ES-I3 (cell line): ENCODE measurements around the gene MTSS2.

Experiments used
- H3K36me3 ChIP-seq: 2 replicates; pipeline ENCODE4 v1.6.1; 2013; ENCODE audit warnings: mild to moderate bottlenecking, low read length, control low read depth, moderate library complexity; ENCODE audit not compliant: insufficient read depth
- H3K4me1 ChIP-seq: 2 replicates; pipeline ENCODE4 v1.6.1; 2013; ENCODE audit warnings: mild to moderate bottlenecking, control low read depth, low read length; ENCODE audit not compliant: insufficient read depth
- H3K9ac ChIP-seq: 2 replicates; pipeline ENCODE4 v1.6.1; 2013; ENCODE audit warnings: low read depth, mild to moderate bottlenecking, low read length, moderate library complexity
- H3K9me3 ChIP-seq: 2 replicates; pipeline ENCODE4 v1.6.1; 2013; ENCODE audit warnings: mild to moderate bottlenecking, low read length, moderate library complexity; ENCODE audit not compliant: control insufficient read depth, insufficient read depth

The MTSS2 gene

DNA sequence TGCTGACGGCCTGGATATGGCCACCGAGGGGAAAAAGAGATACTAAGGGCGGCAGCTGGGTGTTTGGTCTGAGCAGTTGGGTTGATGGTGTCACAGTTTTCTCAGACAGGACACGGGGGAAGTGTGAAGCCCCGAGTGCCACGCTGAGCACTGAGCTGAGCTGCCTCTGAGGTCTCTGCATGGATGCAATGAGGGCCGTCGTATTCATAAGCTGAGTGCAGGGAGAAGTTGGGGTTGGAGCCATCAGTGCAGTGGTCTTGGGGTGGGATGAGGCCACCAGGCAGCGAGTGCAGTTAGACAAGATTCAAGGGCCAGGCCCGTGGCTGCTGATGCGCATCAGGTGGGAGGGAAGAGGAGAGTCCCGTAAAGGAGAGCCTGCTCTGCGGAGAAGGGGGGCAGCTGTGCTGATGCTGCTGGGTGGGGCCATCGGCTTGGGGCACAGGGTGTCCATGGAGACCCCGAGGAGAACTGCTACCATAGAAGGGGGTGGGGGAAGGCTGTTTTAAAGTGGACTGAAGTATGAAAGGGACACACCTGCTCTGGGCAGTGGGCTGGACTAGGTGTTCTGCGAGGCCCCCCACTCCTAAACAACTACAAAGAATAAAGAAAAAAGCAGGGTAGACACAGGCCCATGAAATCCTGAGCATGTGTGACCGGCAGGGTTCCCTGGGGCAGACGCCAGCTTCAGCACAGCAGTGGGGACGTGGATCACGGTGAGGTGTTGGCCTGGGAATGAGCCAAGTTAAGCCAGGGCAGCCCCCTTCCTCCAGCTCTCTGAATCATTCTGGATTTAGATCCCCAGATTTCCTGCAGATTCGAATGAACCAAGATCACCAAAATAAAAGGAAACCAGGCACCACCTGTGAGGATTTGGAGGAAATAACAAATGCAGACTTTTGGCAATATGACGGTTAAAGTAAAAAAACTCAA is 19.8 kb downstream of the MTSS2 start:
- Histone ChIP-seq H3K9ac (no peak overlapping the region), H3K4me1 (no peaks in the 10 kb centered on the region; the same call in 1 of the 2 replicates), H3K36me3 (peaks cover 20% of the 10 kb centered on the region), H3K9me3 (peaks cover 4% of the 10 kb centered on the region; the same call in 1 of the 2 replicates)

DNA sequence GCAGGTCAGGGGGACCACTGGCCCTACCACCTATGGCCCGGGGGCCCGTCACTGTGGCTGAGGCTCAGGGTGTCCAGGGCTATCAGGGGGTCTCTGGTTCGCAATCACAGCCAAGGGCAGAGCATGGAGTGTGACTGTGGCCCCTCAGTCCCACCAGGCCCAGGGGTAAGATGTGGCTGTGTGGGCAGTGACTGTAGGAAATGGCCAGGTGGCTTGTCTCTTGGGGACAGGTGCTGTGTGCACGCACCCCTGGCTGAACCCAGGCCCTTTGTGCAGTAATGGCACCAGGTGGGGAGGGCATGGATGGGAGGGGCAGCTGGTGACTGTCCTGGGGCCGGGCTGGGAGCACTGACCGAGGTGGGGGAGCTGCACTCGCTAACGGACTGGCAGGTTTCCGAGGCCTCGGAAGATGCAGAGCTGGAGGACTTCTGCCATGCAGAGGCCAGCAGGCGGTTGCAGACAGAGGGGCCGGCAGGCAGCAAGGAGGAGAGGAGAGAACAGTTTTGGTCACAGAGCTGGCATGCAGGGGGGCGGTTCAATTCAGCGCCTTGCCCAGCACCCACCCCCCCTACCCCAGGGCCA is 20.6 kb downstream of the MTSS2 start:
- H3K4me1 ChIP-seq: no peaks in the 10 kb centered on the region; the same call in 1 of the 2 replicates
- peaks cover 18% of the 10 kb centered on the region for H3K36me3 ChIP-seq
- peaks cover 4% of the 10 kb centered on the region; the same call in 1 of the 2 replicates for H3K9me3 ChIP-seq
- no peak overlapping the region for H3K9ac ChIP-seq

DNA sequence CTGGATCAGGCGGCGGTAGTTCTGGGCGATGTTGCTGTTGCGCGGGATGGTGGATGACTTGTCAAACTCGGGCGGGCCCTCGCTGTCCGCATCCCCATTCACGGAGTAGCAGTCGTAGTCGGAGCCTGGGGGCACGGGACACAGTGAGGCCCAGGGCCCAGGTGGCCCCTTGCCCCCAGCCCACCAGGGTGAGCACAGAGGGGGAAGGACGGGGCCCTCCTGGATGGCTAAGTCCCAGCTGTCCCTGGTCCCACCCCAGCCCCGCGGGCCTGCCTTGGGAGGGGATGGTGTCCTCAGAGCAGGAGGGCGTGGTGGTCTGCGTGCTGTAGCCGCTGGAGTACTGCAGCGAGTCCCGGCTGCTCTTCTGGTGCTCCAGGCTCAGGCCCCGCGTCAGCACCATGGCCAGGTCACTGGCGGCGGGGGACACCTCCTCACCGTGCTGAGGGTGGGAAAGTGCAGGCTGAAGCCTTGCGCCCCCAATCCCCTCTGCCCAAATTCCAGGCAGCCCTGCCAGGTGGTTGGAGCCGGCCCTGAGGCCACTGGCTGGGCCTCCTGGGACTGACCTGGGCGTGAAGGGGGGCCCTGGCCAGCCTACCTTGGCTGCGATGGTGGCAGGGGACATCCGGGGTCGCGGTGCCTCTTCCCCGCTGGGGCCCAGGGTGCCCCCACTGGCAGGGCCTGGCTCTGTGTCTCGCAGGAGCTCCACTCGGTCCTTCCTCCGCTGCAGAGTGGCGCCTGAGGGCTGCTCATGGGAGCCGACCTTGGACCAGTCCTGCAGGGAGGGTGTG is 21.3 kb downstream of the MTSS2 start:
- Histone ChIP-seq H3K9ac (no peak overlapping the region), H3K36me3 (peaks cover 17% of the 10 kb centered on the region), H3K4me1 (no peaks in the 10 kb centered on the region; the same call in 1 of the 2 replicates), H3K9me3 (peaks cover 4% of the 10 kb centered on the region; the same call in 1 of the 2 replicates)

DNA sequence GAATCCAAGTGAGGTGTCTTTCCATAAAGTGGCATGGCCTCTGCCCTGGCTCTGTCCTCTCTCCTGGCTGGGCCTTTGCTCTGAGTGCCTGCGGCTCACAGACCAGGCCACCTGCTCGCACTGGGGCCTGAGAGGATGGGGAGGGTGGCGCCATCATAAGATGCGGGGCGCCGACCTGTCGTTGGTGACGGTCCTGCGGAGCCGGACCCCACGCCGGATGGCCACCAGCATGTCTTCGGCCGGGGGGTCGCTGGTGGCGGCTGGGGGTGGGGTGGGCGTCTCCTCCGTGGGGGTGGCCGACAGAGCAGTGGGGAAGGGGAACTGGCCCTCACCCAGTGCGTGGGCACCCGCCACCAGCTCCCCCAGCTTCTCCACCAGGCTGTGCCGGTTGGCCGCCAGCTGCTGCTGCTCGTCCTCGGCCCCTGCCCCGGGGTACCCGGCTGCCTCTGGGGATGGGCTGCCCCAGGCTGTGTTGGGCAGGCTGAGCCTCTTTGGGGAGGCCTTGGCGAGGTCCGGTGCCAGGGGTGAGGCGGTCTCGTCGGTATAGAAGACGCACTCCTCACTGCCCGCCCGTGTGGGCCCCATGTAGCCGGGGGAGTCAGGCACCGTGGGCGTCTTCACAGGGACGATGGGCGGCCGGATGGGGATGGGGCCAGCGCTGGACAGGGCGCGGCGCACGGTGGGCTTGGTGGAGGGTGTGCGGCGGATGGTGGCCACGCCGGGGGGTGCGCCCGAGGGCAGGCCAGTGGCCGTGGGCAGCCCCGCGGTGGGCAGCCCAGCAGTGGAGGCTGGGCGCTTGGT is 22.1 kb downstream of the MTSS2 start:
- no peaks in the 10 kb centered on the region; the same call in 1 of the 2 replicates for H3K4me1 ChIP-seq
- H3K9ac ChIP-seq: no peak overlapping the region
- peaks cover 17% of the 10 kb centered on the region for H3K36me3 ChIP-seq
- H3K9me3 ChIP-seq: peaks cover 4% of the 10 kb centered on the region; the same call in 1 of the 2 replicates

DNA sequence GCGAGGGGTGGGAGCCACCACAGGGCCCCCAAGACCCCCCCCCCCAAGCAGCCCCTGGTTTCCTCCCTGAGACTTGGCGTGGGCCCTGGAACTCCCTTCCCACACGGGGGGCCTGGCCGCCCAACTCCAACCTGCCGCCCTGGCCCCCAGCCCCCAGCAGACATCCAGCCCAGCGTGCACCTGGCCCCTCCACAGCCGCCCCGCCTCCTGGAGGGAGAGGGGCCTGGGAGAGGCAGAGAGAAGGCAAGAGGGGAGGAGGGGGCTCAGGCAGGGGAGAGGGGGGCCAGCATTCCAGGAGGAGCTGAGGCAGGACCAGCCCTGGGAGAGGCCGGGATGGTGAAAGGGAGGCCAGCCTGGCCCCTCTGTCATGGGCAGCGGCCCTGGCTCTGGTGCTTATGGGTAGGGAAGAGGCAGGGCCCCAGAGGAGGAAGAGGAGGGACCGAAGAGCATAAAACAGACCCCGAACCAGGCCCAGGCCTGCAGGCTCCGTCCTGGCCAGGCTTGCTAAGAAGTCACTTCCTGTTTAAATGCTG is 22.8 kb downstream of the MTSS2 start:
- H3K36me3 ChIP-seq: peaks cover 11% of the 10 kb centered on the region
- no peaks in the 10 kb centered on the region; the same call in 1 of the 2 replicates for H3K4me1 ChIP-seq
- H3K9ac ChIP-seq: no peak overlapping the region
- H3K9me3 ChIP-seq: no peaks in the 10 kb centered on the region

DNA sequence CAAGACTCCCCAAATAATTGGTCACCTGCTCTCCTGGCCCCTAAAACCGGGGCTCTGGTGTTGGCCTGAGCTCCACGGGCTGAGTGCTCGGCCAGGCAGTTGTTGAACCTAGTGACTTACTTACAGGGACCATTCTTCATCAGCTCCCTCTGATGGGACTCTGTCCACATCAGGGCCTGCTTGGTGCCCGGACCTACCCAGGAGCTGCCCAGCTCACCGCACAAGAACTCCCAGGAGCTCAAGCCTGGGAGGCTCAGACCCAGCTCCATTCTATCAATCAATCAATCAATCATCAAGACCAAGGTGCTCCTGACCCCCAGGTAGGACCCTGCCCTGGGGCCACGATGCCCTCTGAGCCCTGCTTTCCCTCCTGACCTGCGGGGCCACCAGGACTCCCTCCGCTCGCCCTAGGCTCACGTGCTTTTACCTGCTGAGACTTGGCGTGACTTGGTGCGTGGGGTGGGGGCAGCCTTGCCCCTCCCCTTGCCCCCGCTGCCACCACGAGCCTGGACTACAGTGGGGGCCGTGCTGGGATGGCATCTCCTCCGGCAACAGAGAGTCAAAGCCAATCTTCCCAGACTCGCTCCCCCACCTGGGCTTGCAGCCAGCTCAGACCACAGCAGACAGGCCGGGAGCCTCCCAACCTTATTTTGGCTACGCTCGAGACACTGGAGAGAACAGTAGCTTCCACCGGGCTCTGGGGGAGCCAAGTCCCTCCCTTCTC is 23.8 kb downstream of the MTSS2 start:
- Histone ChIP-seq H3K4me1 (no peaks in the 10 kb centered on the region; the same call in 1 of the 2 replicates), H3K9ac (no peak overlapping the region), H3K36me3 (peaks cover 10% of the 10 kb centered on the region), H3K9me3 (no peaks in the 10 kb centered on the region)

DNA sequence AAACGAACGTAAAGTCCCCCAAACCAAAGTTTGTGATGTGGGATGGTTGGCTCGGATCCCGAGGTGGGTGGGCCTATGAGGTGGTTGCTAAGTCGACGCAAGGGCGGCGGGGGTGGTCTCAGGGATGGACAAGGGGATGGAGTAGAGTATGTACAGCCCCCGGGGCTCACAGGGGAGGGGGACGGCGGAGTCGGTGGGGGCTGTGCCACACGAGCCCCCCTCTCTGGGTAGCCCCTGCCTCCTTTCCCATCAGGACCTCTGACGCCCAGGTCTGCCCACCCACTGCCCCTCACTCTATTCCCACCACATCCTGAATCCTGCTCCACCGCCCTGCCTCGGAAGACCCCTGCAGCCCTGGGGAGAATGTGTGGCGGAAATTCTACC is 24.3 kb downstream of the MTSS2 start:
- Histone ChIP-seq H3K36me3 (peaks cover 6% of the 10 kb centered on the region), H3K9ac (no peak overlapping the region), H3K9me3 (no peaks in the 10 kb centered on the region), H3K4me1 (no peaks in the 10 kb centered on the region; the same call in 1 of the 2 replicates)

DNA sequence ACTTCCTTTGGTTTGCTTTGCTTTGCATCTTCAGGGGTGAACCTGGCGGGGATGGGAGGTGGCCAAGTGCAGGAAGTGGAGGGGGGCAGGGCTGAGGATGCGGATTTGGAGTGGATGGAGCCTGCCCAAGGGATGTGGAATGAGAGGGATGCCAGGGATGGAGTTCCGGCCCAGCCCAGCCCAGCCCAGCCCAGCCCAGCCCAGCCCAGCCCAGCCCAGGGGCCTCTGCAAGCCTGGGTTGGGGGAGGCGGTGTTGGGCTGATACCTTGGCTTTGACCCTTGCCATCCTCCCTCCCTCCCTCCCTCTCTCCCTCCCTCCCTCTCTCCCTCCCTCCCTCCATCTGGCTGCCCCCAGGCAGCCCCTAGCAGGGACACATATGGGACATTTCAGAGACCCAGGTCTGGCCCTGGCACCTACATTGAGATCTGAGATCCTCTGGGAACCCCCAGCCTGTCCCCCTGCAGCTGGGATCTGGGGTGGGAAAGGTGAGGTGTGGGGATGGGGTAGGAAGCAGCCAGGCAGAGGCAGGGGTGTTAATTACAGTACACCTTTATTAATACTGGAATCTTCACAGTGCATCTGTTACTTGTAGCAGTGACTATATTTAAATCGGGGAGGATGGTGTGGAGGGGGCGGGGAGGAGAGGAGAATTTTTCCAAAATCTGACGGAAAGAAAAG is 25.0 kb downstream of the MTSS2 start:
- no peaks in the 10 kb centered on the region; the same call in 1 of the 2 replicates for H3K4me1 ChIP-seq
- no peak overlapping the region for H3K9ac ChIP-seq
- no peaks in the 10 kb centered on the region for H3K9me3 ChIP-seq
- no peaks in the 10 kb centered on the region; the same call in 1 of the 2 replicates for H3K36me3 ChIP-seq

DNA sequence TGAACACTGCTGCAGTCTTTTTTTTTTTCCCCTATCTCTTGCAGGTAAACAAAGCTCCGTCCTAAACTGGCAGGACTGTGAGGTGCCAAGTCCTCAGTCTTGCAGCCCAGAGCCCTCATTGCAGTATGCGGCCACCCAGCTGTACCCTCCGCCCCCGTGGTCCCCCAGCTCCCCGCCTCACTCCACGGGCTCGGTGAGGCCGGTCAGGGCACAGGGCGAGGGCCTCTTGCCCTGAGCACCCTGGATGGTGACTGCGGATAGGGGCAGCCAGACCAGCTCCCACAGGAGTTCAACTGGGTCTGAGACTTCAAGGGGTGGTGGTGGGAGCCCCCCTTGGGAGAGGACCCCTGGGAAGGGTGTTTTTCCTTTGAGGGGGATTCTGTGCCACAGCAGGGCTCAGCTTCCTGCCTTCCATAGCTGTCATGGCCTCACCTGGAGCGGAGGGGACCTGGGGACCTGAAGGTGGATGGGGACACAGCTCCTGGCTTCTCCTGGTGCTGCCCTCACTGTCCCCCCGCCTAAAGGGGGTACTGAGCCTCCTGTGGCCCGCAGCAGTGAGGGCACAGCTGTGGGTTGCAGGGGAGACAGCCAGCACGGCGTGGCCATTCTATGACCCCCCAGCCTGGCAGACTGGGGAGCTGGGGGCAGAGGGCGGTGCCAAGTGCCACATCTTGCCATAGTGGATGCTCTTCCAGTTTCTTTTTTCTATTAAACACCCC is 25.7 kb downstream of the MTSS2 start:
- Histone ChIP-seq H3K9ac (no peak overlapping the region), H3K4me1 (no peaks in the 10 kb centered on the region; the same call in 1 of the 2 replicates), H3K9me3 (no peaks in the 10 kb centered on the region), H3K36me3 (no peaks in the 10 kb centered on the region; the same call in 1 of the 2 replicates)

DNA sequence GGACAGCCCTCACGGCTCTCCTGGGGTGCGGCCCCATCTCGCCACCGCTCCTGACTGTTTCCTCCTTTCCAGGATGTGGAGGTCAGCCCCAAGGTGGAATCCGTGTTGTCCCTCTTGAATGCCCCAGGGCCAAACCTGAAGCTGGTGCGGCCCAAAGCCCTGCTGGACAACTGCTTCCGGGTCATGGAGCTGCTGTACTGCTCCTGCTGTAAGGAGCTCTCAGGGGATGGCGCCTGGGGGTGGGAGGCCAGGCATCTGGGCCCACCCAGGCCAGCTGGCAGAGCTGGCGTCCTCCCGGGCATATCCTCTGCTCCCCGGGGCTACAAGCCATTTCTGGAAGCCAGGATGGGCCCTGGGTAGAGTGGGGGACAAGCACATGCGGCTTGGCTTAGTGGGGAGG is 26.3 kb downstream of the MTSS2 start:
- H3K9me3 ChIP-seq: no peaks in the 10 kb centered on the region
- H3K36me3 ChIP-seq: no peaks in the 10 kb centered on the region; the same call in 1 of the 2 replicates
- H3K9ac ChIP-seq: no peak overlapping the region
- no peaks in the 10 kb centered on the region; the same call in 1 of the 2 replicates for H3K4me1 ChIP-seq

DNA sequence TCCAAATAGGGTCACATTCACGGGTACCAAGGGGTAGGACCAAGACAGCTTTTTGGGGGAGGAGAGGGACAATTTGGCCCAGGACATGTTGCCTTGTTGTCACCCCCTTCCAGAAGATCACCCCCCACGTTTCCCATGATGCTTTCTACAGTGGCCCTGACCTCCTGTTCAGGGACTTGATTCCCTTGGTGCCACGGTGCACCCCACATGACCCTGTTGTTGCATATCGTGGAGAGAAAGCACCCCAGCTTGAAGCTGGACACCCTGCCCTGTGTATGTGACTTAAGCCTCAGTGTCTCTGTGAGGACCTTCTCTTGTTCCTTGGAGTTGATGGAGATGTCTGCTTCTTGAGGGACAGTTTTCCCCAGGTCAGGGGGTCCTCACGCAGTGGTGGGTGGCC is 26.9 kb downstream of the MTSS2 start:
- no peaks in the 10 kb centered on the region; the same call in 1 of the 2 replicates for H3K36me3 ChIP-seq
- H3K4me1 ChIP-seq: no peaks in the 10 kb centered on the region; the same call in 1 of the 2 replicates

DNA sequence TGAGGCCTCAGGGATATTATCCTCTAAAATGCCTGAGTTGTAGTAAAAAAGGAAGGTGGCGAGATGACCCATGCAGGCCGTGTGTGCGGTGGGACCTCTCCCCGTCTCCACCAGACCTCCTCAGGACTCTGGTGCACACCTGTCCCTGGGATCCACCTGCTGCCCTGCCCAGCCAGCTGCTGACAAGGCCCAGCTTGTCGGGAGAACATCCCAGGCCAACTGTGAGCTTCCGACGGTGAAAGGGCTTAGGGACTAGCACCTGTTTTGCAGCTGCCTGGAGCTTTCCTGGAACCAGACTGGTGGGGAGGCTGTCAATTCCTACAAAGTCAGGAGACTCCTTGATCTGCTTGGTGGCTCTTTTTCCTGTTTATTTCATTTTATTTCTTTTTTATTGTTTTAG is 27.9 kb downstream of the MTSS2 start:
- Histone ChIP-seq H3K9ac (no peak overlapping the region), H3K36me3 (no peaks in the 10 kb centered on the region), H3K4me1 (no peaks in the 10 kb centered on the region; the same call in 1 of the 2 replicates), H3K9me3 (no peaks in the 10 kb centered on the region)

More for the DNA sequence above, 26.9 kb downstream of the MTSS2 start:
- no peak overlapping the region for H3K9ac ChIP-seq
- no peaks in the 10 kb centered on the region for H3K9me3 ChIP-seq
